K562 (cell line): Measurements from ENCODE around the gene TGM3.

Experiments
- BHLHE40 ChIP-seq: IDR thresholded peaks from 2 replicates; pipeline ENCODE4 v1.6.1; 2011; ENCODE audit warnings: low read length, improper control_type of control experiment
- ESRRA ChIP-seq: fragments of 450-650 bp; IDR thresholded peaks from 2 replicates; pipeline ENCODE4 v1.6.1; 2014; ENCODE audit warnings: low read depth, mild to moderate bottlenecking, moderate library complexity, borderline replicate concordance
- MTF1 ChIP-seq: fragments of 250-450 bp; sonication (Bioruptor Pico); IDR thresholded peaks from 2 replicates; pipeline ENCODE4 v1.9.0; 2021; ENCODE audit warnings: moderate library complexity, mild to moderate bottlenecking, inconsistent platforms, borderline replicate concordance
- MYC ChIP-seq, 2 experiments: fragments of 250-450 bp in 1 of 2; sonication (Bioruptor Pico) in 1 of 2; IDR thresholded peaks; 2 replicates each; pipeline versions ENCODE4 v1.5.1 to v1.6.1; 2012 to 2021; ENCODE audit warnings: low read depth in 2 of 2, borderline replicate concordance in 1 of 2, improper control_type of control experiment in 1 of 2, low read length in 1 of 2, mild to moderate bottlenecking in 1 of 2, moderate library complexity in 1 of 2
- POLR2G ChIP-seq: fragments of 200-400 bp; formaldehyde crosslinking; IDR thresholded peaks from 2 replicates; pipeline ENCODE4 v1.6.1; 2017; ENCODE audit warnings: low read depth, mild to moderate bottlenecking, antibody characterized with exemption, low read length, moderate library complexity
- RCOR1 ChIP-seq, 2 experiments: IDR thresholded peaks; 2 replicates each; pipeline ENCODE4 v1.6.1; 2012; ENCODE audit warnings: low read depth in 2 of 2, low read length in 2 of 2, borderline replicate concordance in 1 of 2, improper control_type of control experiment in 1 of 2
- RNF2 ChIP-seq: sonication (generic); IDR thresholded peaks from 2 replicates; pipeline ENCODE4 v1.6.1; 2016
- SP2 ChIP-seq: IDR thresholded peaks from 2 replicates; pipeline ENCODE4 v1.6.1; 2011; ENCODE audit warnings: mild to moderate bottlenecking, low read depth, low read length, moderate library complexity; ENCODE audit not compliant: poor library complexity, severe bottlenecking; ENCODE audit errors: extremely low read depth

GRCh38 chr20:2289475-2289874 is 6.3 kb upstream of the TGM3 start:
- TF ChIP-seq RNF2 (no peak), ESRRA (no peak), MTF1 (CRISPR knock-in tag) (no peak), MYC (IDR thresholded peaks at IDR 0.05; ENCODE audit: low read depth, low read length) (no peak), MYC (CRISPR knock-in tag; IDR thresholded peaks at IDR 0.05; ENCODE audit: borderline replicate concordance, low read depth) (no peak), RCOR1 (IDR thresholded peaks at IDR 0.05; ENCODE audit: borderline replicate concordance in 1 of 2, low read depth in 2 of 2, low read length in 2 of 2) (no peak), SP2 (no peak), BHLHE40 (no peak), POLR2G (no peak)
